Left renal pelvis (tissue), 4 donors: Measurements from ENCODE around the gene VN1R5. TPM values are rescaled to one million over a fixed set of nuclear protein-coding genes. Genes with fewer than 3 reads are reported as not detected.
A peak's percentile ranks its signal among the peaks of the same experiment; 100 is the strongest.
"Not testable (repeated sequence)": the region's sequence is repeated elsewhere in the genome, so short reads cannot be mapped to it uniquely, and the experiment has no call there.

Experiments
- DNase-seq, 4 donors: peaks; one replicate each; pipeline ENCODE4 v3.0.0-alpha.2; 2013; ENCODE audit warnings: low read depth in 4 of 4, low spot score in 3 of 4
- polyA plus RNA-seq, 4 donors: library from polyadenylated mRNA; unstranded; fragments of 120-200 nt; gene quantifications; one replicate each; pipeline ENCODE4 v1.2.1, GENCODE V29; 2013; ENCODE audit not compliant: insufficient read length in 4 of 4

VN1R5 gene
- polyA plus RNA-seq = under 1 TPM in 1 of 4 donors, not detected in 3; 0.15 TPM

- DNase-seq = not testable (repeated sequence)
These were observed at the start of gene VN1R5 for GRCh38 chr1:247255772-247256171. Gene VN1R5 (plus strand): TSS chr1:247256072.

GRCh38 chr1:247209396-247209795, 46.5 kb upstream of the VN1R5 start:
- DNase-seq = no peak

GRCh38 chr1:247210062-247210375, 45.9 kb upstream of the VN1R5 start:
- peak in 2 of 4 donors; percentile 5 to 14 for DNase-seq

GRCh38 chr1:247210376-247211117, 45.3 kb upstream of the VN1R5 start:
- DNase-seq = peak; percentile 79 to 91 (median 86)

- no peak for DNase-seq
These were observed 44.5 kb upstream of the VN1R5 start for GRCh38 chr1:247211339-247211738.

DNA sequence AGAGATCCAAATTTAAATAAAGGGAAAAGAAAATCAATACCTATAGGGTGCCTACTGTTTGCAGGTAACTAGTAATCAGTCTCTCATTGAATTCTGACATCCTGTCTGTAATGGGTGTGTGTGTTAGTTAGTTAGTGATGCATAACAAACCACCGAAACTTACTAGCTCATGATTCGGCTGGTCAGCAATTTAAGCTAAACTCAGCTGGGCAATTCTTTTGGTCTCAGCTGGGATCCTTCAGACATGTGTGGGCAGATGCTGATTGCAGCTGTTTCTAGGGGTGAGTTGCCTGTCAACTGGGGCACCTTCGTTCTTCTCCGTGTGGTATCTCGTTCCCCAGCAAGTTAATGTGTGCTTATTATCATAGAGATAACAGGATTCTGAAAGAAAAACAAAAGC, 43.9 kb upstream of the VN1R5 start:
- no peak for DNase-seq

DNA sequence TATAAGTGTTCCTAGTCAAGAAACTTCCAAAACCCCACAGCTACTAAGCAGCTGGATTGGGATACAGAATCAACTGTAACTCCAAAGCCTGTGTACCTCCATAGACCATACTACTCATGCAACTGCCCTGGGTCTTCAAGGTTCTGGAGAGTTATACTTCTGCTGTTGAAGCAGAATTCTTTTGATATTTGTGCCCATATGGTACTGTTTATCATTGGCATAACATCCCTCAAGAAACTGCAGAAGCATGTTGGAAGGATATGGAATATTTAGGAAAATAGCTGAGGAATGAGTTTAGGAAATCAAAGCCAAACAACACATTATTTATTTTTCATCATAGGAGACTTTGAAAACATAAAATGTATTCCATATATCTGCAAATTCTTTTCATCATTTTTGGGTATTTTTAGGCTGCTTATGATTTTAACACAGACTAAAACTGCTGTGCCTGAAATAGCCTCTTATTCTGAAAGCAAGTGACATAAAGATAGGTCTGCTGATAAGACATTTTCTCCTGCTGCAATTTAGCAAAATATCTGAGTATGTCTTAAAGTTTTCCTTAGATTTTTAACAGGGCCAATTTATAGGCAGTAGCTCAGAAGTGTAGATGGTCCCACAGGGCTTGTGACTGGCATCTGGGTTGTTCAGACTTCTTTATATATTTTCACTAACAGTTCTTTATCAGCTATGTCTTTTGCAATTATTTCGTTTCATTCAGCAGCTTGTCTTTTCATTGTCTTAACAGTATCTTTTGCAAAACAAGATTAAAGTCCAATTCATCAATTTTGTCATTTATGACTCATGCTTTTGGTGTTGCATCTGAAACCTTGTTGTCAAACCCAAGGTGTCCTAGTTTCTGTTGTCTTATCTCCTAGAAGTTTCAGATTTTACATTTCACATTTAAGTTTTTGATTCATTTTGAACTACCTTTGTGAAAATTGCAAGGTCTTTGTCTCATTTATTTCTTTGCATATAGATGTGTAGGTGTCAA, 43.0 kb upstream of the VN1R5 start:
- DNase-seq = no peak

- DNase-seq = no peak
These were observed 39.6 kb upstream of the VN1R5 start for GRCh38 chr1:247216261-247216660.

GRCh38 chr1:247218121-247218651, 37.7 kb upstream of the VN1R5 start:
- no peak for DNase-seq

- DNase-seq = not testable (repeated sequence)
These were observed 35.6 kb upstream of the VN1R5 start for GRCh38 chr1:247220280-247220679.

DNA sequence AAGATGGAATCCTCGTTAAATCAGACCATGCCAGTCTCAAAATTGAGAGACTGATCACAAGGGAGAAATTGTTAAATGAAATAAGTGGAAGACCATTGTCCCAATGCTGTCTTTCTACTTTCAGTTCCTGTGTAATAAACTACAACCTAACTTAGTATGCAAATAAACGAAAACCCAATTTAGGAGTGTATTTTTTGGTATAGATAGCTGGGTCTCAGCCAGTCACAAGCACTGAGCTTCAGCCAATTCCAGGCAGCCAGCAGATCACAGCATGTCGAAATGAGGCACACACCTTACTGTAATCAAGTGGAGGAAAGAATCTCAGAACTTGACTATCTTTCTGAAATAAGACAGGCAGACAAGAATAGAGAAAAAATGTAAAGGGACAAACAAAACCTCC, 33.0 kb upstream of the VN1R5 start:
- DNase-seq = no peak

DNA sequence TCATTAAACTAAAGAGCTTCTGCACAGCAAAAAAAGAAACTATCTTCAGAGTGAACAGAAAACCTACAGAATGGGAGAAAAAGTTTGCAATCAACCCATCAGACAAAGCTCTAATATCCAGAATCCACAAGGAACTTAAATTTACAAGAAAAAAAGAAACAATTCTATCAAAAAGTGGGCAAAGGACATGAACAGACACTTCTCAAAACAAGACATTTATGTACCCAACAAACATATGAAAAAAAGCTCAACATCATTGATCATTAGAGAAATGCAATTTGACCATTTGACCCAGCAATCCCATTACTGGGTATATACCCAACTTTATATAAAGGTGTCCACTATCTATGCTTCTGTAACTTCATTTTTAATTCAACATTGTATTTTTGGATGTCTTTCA, 31.1 kb upstream of the VN1R5 start:
- DNase-seq = no peak

DNA sequence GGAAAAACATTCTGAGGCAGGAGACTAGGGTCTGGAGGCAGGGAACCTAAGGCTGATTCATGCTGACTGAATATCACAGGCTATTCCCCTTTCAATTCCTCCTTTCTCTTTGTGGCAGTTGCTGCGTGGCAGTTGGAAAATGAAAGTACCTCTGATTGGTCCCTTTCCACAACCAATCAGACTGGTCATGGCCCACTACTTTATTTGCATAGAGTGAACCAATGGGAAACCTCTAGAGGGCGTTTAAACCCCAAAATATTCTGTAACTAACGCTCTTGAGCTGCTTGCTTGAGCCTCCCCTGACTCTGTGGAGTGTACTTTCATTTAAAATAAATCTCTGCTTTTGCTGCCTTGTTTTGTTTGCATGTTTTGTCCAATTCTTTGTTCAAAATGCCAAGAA, 27.7 kb upstream of the VN1R5 start:
- no peak for DNase-seq

- no peak for DNase-seq
These were observed 14.2 kb upstream of the VN1R5 start for GRCh38 chr1:247241691-247242090.

GRCh38 chr1:247243524-247244137, 12.2 kb upstream of the VN1R5 start:
- no peak for DNase-seq

GRCh38 chr1:247246325-247247115, 9.4 kb upstream of the VN1R5 start:
- DNase-seq = no peak

DNA sequence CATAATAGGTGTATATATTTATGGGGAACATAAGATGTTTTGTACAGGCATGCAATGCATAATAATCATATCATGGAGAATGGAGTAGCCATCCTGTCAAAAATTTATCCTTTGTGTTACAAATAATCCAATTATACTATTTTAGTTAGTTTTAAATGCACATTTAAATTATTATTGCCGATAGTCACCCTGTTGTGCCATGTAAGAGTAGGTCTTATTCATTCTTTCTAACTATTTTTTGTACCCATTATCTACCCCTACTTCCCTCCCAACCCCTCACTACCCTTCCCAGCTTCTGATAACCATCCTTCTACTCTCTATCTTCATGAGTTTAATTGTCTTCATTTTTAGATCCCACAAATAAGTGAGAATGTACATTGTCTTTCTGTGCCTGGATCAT, 8.3 kb upstream of the VN1R5 start:
- no peak for DNase-seq

GRCh38 chr1:247266053-247266452, 10.2 kb downstream of the VN1R5 start:
- DNase-seq = no peak

- no peak for DNase-seq
These were observed 12.6 kb downstream of the VN1R5 start for GRCh38 chr1:247268390-247269045.

GRCh38 chr1:247269133-247269532, 13.3 kb downstream of the VN1R5 start:
- DNase-seq = no peak
